ENCODE data around the gene MESD.

- no peak for TF ChIP-seq CTCF (IDR thresholded peaks at IDR 0.05)
- no peak for TF ChIP-seq POLR2A (IDR thresholded peaks at IDR 0.05)
These were observed 12.4 kb upstream of the MESD start for GRCh38 chr15:81002009-81002330.

Data from right lobe of liver (tissue), 4 donors.